HG03378 (cell line): ENCODE results near the gene PHOSPHO1.
"Not testable (repeated sequence)": the region's sequence is repeated elsewhere in the genome, so short reads cannot be mapped to it uniquely, and the experiment has no call there.

Source experiments
- ATAC-seq: cut with Tn5 transposase; IDR thresholded peaks from one replicate; pipeline ENCODE4 v1.9.1; 2021; ENCODE audit warnings: mild to moderate bottlenecking, moderate library complexity; ENCODE audit not compliant: unreplicated experiment

The PHOSPHO1 gene, protein sequence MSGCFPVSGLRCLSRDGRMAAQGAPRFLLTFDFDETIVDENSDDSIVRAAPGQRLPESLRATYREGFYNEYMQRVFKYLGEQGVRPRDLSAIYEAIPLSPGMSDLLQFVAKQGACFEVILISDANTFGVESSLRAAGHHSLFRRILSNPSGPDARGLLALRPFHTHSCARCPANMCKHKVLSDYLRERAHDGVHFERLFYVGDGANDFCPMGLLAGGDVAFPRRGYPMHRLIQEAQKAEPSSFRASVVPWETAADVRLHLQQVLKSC

GRCh38 chr17:49230636-49231562 lies at the start of gene PHOSPHO1:
TSS of gene PHOSPHO1 (minus strand) at chr17:49230787. CDS start at chr17:49226691, 4,096 bp downstream.
- peak; percentile 64 for ATAC-seq

- ATAC-seq = no peak
Observed at GRCh38 chr17:49280061-49280460, 49.5 kb upstream of the PHOSPHO1 start.

DNA sequence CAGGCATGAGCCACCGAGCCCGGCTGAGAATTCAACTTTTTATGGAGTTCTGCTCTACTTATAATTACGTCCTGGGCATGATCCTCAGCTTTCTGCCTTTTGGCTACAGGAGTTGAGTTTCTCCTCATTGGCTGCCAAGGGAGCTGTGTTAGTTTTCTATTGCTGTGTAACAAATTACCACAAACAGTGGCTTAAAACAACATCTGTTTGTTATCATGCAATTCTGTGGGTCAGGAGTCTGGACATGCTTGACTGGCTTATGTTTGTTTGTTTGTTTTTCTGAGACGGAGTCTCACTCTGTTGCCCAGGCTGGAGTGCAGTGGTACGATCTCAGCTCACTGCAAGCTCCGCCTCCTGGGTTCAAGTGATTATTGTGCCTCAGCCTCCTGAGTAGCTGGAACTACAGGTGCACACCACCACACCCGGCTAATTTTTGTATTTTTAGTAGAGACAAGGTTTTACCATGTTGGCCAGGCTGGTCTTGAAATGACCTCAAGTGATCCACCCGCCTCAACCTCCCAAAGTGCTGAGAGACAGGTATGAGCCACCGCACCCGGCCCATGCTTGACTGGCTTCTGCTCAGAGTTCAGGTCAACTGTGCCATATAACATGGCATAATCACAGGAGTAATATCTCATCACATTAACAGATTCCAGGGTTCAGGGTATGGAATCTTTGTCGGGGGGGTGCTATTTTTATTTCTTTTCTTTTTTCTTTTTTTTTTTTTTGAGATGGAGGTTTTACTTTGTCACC lies 48.9 kb upstream of the PHOSPHO1 start:
- not testable (repeated sequence) for ATAC-seq

DNA sequence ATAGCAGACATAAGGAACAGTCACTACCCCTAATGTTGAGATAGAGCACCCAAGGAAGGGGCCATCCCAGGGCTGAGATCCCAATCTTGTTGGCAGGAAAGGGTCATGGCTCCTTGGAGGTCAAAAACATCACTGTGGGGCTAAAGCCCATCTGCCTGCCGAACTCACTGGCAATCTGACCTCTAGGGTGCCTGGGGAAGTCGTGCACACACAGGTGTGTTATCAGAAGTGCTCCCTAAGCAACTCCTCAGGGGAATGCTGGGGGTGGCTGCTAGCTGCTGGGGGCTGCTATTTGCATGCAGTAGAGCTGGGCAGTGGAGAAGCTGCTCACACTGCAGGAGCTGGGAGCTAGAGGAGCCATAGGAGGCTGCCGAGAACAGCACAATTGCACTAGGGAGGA lies 47.5 kb upstream of the PHOSPHO1 start:
- ATAC-seq = no peak

DNA sequence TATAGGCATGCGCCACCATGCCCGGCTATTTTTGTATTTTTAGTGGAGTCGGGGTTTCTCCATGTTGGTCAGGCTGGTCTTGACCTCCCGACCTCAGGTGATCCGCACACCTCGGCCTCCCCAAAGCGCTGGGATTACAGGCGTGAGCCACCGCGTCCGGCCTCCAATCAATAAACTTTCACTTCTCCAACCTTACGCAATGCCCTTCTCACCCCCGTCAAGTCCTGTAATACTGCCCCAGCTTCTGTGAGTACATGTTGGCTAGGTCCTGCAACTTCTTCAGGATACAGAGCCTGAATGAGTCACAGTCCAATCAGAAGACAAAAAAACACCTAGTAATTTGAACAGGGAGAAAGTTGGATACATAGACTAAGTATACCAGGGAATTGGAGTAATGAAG lies 47.1 kb upstream of the PHOSPHO1 start:
- no peak for ATAC-seq

DNA sequence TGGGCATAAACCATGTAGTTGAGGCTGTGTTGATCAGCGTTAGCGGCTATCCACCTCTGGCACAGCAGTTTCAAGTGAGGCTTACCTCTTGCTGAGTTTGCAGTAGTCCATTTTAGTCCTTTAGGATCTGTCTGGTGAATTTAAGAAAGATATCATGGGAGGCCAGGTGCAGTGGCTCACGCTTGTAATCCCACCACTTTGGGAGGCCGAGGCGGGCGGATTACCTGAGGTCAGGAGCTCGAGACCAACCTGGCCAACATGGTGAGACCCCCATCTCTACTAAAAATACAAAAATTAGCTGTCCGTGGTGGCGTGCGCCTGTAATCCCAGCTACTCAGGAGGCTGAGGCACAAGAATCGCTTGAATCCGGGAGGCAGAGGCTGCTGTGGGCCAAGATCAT lies 45.4 kb upstream of the PHOSPHO1 start:
- ATAC-seq = not testable (repeated sequence)

GRCh38 chr17:49269356-49269755 lies 38.8 kb upstream of the PHOSPHO1 start:
- no peak for ATAC-seq

DNA sequence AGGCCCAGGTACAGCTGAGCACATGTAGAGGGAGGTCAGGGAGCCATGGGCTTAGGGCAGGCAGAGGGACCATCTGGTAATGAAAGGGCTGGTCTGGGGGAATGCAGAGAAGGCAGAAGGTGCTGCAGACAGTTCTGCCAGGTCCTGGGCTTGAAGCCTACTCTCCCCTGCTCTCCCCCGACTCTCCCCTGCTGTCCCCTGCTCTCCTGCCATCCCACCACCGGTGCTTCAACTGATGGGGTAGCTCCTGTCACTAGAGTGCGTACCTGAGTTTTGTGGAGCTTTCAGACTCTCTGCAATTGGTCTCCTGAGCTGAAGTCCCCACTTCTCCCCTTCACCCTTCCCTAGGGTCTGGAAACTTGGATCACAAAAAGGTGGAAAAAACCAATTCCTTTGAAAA lies 37.3 kb upstream of the PHOSPHO1 start:
- ATAC-seq = no peak

DNA sequence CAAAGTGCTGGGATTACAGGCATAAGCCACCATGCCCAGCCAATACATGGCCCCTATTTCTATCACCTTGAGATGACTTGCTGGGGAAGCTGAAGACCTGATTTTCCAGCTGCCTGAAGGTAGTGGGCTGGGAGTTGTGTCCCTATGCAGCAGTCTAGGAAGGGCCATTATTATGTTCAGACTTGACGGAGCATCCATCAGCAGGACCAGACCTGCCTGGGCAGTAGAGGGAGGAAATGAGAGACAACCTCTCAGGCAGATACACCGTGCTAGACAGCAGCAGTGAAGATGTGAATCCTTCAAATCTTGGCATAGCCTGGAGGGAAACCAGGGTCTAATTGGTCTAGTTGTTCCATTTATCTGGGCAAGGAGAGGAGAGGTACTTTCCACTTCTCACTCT lies 35.6 kb upstream of the PHOSPHO1 start:
- ATAC-seq = no peak

- ATAC-seq = not testable (repeated sequence)
Observed at GRCh38 chr17:49261540-49261939, 31.0 kb upstream of the PHOSPHO1 start.

- no peak for ATAC-seq
Observed at GRCh38 chr17:49260817-49261291, 30.3 kb upstream of the PHOSPHO1 start.

- ATAC-seq = no peak
Observed at GRCh38 chr17:49260011-49260816, 29.6 kb upstream of the PHOSPHO1 start.

DNA sequence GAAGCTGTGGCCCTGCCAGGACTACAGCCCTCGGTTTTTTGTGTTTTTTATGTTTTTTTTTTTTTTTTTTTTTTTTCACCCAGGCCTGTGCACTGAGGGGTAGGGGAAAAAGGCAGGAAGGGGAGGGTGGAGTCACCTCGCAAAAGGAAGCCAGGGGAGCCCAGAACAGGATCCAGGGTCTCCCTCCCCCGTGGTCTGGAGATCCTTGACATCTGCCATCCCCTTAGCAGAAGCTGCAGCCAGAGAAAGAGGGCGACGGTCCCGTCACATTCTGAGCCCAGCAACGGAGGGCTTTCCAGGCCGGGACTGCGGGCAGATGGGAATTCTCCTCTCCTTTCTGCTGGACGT lies 29.1 kb upstream of the PHOSPHO1 start:
- ATAC-seq = no peak

DNA sequence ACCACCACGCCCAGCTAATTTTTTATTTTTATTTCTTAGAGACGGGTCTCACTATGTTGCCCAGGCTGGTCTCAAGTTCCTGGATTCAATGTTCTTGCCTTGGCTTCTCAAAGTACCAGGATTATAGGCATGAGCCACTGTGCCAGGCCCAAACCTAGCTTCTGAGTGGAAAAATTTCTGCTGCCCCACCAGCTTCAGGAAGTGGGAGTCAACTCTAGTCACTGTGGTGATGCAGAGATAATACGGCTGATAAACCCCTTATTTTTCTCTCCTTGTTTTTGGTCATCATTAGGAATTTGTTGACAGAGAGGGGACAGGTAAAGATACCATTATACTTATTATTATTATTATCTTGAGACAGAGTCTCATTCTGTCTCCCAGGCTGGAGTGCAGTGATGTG lies 27.8 kb upstream of the PHOSPHO1 start:
- ATAC-seq = no peak

GRCh38 chr17:49255125-49255524 lies 24.5 kb upstream of the PHOSPHO1 start:
- ATAC-seq = no peak

- no peak for ATAC-seq
Observed at GRCh38 chr17:49254066-49254465, 23.5 kb upstream of the PHOSPHO1 start.

- ATAC-seq = no peak
Observed at GRCh38 chr17:49252148-49252695, 21.6 kb upstream of the PHOSPHO1 start.

DNA sequence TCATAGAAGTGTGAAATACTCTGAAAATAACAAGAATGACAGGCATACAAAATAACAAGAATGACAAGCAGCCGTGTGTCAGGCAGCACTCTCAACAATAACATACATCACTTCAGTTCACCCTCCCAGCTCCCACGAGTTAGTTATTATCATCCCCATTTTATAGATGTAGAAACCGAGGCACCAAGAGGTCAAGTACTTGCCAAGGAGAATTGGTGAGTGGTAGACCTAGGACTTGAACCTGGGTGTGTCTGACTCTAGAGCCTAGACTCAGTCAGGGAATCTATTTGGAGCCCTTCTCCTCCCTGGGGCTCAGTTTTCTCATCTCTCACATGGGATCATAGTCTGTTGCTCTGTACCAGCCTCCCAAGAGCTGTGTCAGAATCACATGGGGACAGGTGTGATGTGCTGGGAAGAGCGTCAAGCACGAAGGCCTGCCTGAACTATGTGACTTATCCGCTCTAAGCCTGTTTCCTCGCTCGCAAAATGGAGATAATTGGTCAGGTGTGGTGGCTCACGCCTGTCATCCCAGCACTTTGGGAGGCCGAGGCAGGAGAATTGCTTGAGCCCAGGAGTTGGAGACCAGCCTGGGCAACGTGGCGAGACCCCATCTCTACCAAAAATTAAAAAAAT lies 19.4 kb upstream of the PHOSPHO1 start:
- ATAC-seq = no peak

DNA sequence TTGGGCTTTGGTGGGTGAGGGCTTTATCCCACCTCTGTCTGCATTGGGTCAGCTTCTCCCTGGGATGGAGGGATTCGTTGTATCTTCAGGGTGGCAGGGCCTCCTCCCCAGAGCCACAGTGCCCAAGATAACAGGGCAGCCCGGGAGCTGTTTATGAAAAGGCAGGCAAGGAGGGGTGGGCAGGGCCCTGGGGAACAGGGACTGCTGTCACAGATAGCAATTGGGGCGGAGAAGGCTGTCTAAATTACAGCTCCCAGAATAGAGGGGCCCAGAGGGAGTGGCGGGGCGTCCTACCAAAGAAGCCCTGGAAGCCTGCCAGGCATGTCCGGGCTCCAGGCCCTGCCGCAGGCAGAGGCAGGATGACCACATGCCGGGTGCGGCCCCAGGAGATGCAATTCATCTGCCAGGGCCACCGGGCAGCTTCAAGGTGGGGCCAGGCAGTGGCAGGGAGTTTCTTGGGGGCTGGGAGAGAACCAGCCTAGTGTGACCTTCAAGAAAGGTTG lies 18.8 kb upstream of the PHOSPHO1 start:
- no peak for ATAC-seq

DNA sequence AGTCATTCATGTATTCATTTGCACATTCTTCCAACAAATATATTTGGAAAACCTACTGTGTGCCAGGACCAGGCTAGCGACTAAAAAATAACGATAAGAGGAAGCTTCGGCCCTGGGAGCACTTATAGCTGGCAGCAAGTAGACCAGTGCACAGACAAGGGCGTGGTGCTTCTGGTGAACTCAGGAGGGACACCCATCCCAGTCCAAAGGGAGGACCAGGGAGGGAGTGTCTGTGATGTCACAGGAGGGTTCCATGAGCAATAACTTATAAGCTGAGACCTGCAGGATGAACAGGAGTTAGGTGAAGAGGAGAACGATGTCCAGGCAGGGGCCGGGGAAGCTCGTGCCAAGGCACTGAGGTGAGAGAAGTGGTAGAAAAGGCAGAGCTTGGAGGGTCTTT lies 17.4 kb upstream of the PHOSPHO1 start:
- no peak for ATAC-seq
